ENCODE data around the gene C2orf78. TPM values are rescaled to one million over a fixed set of nuclear protein-coding genes. Genes with fewer than 3 reads are reported as not detected.

C2orf78 gene
- total and polyA plus RNA-seq, 7 donors, result not detected

DNA sequence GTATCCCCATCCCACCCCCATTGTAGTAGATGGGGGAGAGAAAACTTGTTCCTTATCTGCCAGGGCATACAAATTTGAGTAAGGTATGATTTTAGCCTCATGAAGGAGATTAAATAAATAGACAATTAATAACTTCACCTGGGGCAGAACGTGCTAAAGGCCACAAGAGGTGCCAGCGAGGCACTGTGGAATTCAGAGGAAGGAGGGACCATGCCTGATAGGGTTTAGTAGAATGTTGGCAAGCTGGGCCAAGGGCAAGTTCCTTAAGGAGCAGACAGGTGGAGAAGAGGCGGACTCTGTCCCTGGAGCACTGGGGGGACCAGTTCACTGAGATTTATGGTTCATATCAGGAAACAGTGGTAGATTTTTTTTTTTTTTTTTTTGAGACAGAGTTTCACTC lies 67.3 kb downstream of the C2orf78 start:
- DNase-seq, result no peak
- peaks cover 0 to 73% (median 12%) of the 10 kb centered on the region in 4 donors for H3K36me3 ChIP-seq
- H3K4me3 ChIP-seq, result no peak overlapping the region
- no peak for TF ChIP-seq EP300 (IDR thresholded peaks at IDR 0.05)
- TF ChIP-seq POLR2A (IDR thresholded peaks at IDR 0.05), result no peak
- TF ChIP-seq, protein P1, sequence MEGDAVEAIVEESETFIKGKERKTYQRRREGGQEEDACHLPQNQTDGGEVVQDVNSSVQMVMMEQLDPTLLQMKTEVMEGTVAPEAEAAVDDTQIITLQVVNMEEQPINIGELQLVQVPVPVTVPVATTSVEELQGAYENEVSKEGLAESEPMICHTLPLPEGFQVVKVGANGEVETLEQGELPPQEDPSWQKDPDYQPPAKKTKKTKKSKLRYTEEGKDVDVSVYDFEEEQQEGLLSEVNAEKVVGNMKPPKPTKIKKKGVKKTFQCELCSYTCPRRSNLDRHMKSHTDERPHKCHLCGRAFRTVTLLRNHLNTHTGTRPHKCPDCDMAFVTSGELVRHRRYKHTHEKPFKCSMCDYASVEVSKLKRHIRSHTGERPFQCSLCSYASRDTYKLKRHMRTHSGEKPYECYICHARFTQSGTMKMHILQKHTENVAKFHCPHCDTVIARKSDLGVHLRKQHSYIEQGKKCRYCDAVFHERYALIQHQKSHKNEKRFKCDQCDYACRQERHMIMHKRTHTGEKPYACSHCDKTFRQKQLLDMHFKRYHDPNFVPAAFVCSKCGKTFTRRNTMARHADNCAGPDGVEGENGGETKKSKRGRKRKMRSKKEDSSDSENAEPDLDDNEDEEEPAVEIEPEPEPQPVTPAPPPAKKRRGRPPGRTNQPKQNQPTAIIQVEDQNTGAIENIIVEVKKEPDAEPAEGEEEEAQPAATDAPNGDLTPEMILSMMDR (IDR thresholded peaks at IDR 0.05), result no peak
- no peak for TF ChIP-seq POLR2AphosphoS5 (IDR thresholded peaks at IDR 0.05)
- 25 to 74% methylated on average over 3 of the region's 3 CpGs for WGBS, 2 donors
- H3K4me1 ChIP-seq, result peaks cover 0 to 51% (median 25%) of the 10 kb centered on the region in 4 donors
- intact Hi-C loops (cut with DNase I), result no loop called here
- peak overlapping the region in 3 of 4 donors; percentile 62 to 96 (median 77) for H3K27ac ChIP-seq
- no peaks in the 10 kb centered on the region for H3K27me3 ChIP-seq
- no peaks in the 10 kb centered on the region for H3K9me3 ChIP-seq

DNA sequence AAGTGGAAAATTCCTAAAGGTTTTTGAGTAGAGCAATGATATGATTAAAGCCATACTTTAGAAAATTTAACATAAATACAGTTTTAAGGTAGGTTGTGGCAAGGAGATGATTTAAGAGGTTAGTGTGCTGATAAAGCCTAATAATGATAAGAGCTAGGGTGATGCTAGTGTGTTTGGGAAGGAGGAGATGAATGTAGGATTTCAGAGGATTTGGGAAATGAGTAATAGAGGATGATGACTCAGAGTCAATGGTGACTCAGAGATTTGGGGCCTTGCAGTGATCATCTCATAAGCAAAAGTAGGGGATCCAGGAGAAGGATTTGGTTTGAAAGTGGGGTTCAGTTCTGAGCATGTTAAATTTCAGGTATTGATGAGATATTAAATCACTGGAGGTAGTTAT lies 68.0 kb downstream of the C2orf78 start:
- peaks cover 0 to 51% (median 25%) of the 10 kb centered on the region in 4 donors for H3K4me1 ChIP-seq

DNA sequence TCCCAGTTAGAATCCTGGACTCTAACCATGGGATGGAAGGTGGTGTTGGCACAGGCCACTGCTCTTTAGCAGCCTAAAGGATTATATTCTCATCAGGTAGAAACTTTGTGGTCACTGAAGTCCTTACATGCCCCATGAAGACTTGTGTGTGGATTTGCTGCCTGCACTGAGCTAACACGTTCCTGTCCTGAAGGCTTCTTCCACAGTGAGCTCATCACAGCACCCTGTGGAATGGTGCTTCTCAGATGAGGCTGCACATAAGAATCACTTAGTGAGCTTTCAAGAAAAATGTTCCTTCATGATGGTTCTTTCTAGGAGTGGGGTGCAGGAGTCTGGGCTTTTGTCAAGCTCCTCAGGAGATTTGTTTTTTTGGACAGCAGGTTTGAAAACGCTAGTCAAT lies 71.5 kb downstream of the C2orf78 start:
- TF ChIP-seq POLR2A (IDR thresholded peaks at IDR 0.05) (no peak), POLR2AphosphoS5 (IDR thresholded peaks at IDR 0.05) (no peak), EP300 (IDR thresholded peaks at IDR 0.05) (no peak)
- TF ChIP-seq, protein P1 (IDR thresholded peaks at IDR 0.05), result no peak
- Histone ChIP-seq H3K27me3 (no peaks in the 10 kb centered on the region), H3K27ac (peak overlapping the region in 1 of 4 donors; percentile 5), H3K36me3 (peaks cover 0 to 64% (median 19%) of the 10 kb centered on the region in 4 donors), H3K4me3 (no peak overlapping the region), H3K9me3 (no peaks in the 10 kb centered on the region), H3K4me1 (peaks cover 0 to 22% (median 4%) of the 10 kb centered on the region in 4 donors)
- intact Hi-C loops (cut with DNase I), result no loop called here
- 91 to 93% methylated on average over 2 of the region's 2 CpGs for WGBS, 2 donors
- DNase-seq, result no peak

More for the DNA sequence above, 68.0 kb downstream of the C2orf78 start:
- Histone ChIP-seq H3K27me3 (no peaks in the 10 kb centered on the region), H3K4me3 (no peak overlapping the region), H3K36me3 (peaks cover 0 to 73% (median 12%) of the 10 kb centered on the region in 4 donors), H3K27ac (peak overlapping the region in 2 of 4 donors; percentile 77 to 96), H3K9me3 (no peaks in the 10 kb centered on the region)
- intact Hi-C loops (cut with DNase I), result no loop called here
- DNase-seq, result no peak
- TF ChIP-seq POLR2AphosphoS5 (IDR thresholded peaks at IDR 0.05) (peak in 1 of 4 donors; percentile 7), POLR2A (IDR thresholded peaks at IDR 0.05) (no peak)

DNA sequence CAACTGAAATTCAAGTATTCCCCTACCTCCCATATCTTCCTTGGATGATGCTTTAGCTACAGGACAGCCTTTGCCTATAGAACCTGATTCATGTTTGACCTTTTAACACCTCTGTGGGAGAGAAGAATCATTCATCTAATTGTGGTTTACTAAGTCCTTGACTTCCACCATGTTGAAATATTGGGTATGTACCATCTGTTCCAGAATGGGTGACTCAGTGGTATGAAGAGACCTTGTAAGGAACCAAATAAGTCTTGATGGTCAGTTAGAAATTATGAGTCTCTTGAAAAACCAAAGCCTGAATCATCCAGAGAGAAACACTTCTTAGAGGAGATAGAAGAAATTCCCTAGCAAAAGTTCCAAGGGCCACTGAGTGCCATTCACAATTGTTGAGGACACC lies 72.2 kb downstream of the C2orf78 start:
- Histone ChIP-seq H3K27ac (no peak overlapping the region), H3K4me3 (no peak overlapping the region), H3K9me3 (no peaks in the 10 kb centered on the region), H3K27me3 (no peaks in the 10 kb centered on the region), H3K4me1 (peaks cover 0 to 15% (median under 1%) of the 10 kb centered on the region in 4 donors), H3K36me3 (peaks cover 0 to 64% (median 23%) of the 10 kb centered on the region in 4 donors)
- no peak for TF ChIP-seq EP300 (IDR thresholded peaks at IDR 0.05)
- TF ChIP-seq, protein P1 (IDR thresholded peaks at IDR 0.05), result no peak
- no peak for TF ChIP-seq POLR2A (IDR thresholded peaks at IDR 0.05)
- TF ChIP-seq POLR2AphosphoS5 (IDR thresholded peaks at IDR 0.05), result no peak
- intact Hi-C loops (cut with DNase I), result no loop called here
- no peak for DNase-seq

DNA sequence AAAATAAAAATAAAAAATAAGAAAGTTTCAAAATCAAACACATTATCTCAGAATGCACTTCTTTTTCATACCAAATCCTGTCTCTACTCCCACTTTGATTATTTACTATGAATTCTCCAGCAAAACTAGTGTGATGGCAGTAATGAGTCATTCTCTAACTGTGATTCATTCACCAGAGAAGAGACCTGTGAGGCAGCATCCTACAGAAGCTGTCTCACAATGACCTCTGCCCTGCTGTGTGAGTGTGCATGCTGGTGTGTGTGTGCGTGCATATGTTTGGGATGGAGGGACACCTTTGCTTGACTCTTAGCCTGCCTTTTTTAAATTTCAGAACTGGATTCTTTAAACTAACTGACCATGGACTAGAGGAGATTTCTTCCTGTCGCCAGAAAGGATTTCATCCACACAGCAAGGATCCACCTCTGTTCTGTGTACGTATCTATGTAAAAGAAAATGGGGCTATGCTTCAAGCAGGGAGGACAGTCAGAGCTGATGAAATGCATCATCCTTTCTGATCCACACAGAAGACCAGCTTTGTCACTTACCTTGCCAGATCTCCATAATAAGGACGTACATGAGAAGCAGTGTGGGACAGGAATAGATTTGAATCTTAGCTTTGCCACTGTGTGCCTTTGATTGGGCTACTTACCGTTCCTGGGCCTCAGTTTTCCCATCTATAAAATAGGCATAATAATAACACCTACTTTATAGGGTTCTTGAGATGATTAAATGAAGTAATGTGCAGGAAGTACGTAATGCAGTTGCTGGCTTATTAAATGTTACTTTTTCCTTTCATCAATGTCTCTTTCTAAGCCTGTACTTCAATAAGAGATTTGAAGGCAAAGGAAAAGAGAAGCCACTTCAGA lies 76.0 kb downstream of the C2orf78 start:
- Histone ChIP-seq H3K9me3 (no peaks in the 10 kb centered on the region), H3K4me1 (peaks cover 0 to 4% (median 0%) of the 10 kb centered on the region in 4 donors), H3K4me3 (no peak overlapping the region), H3K27ac (peak overlapping the region in 1 of 4 donors; percentile 61), H3K27me3 (no peaks in the 10 kb centered on the region), H3K36me3 (peaks cover 0 to 79% (median 26%) of the 10 kb centered on the region in 4 donors)
- TF ChIP-seq, protein P1 (IDR thresholded peaks at IDR 0.05), result no peak
- TF ChIP-seq EP300 (IDR thresholded peaks at IDR 0.05) (no peak), POLR2AphosphoS5 (IDR thresholded peaks at IDR 0.05) (no peak), POLR2A (IDR thresholded peaks at IDR 0.05) (no peak)
- 89 to 94% methylated on average over 6 of the region's 6 CpGs for WGBS, 2 donors
- intact Hi-C loops (cut with DNase I), result no loop called here
- DNase-seq, result no peak

Data from sigmoid colon (tissue), 7 donors.